Activated naive CD4-positive, alpha-beta T cell treated with anti-CD3 and anti-CD28 coated beads, Interleukin-2, amount 50 U/mL, for 24 hours (primary cell): ENCODE results near the gene LRMDA.

Source experiments
- H3K27ac Mint-ChIP-seq: one replicate; pipeline ENCODE4 v1.8.0; 2021; ENCODE audit warnings: mild to moderate bottlenecking, mixed read lengths
- H3K27me3 Mint-ChIP-seq: one replicate; pipeline ENCODE4 v1.8.0; 2021; ENCODE audit warnings: mixed read lengths
- H3K36me3 Mint-ChIP-seq: one replicate; pipeline ENCODE4 v1.8.0; 2021; ENCODE audit warnings: mixed read lengths
- H3K4me1 Mint-ChIP-seq: one replicate; pipeline ENCODE4 v1.8.0; 2021; ENCODE audit warnings: mixed read lengths
- H3K4me3 Mint-ChIP-seq: one replicate; pipeline ENCODE4 v1.8.0; 2021; ENCODE audit warnings: mild to moderate bottlenecking, mixed read lengths
- H3K9me3 Mint-ChIP-seq: one replicate; pipeline ENCODE4 v1.8.0; 2021; ENCODE audit warnings: mixed read lengths

Gene LRMDA

GRCh38 chr10:75654171-75654771, 222.8 kb downstream of the LRMDA start:
- no peaks in the 10 kb centered on the region for H3K9me3 Mint-ChIP-seq
- H3K36me3 Mint-ChIP-seq, result no peaks in the 10 kb centered on the region
- H3K27ac Mint-ChIP-seq, result no peak overlapping the region
- H3K4me1 Mint-ChIP-seq, result no peaks in the 10 kb centered on the region
- H3K4me3 Mint-ChIP-seq, result no peak overlapping the region
- peaks cover 16% of the 10 kb centered on the region for H3K27me3 Mint-ChIP-seq

GRCh38 chr10:75654772-75655171, 223.3 kb downstream of the LRMDA start:
- Mint-ChIP-seq H3K27ac (no peak overlapping the region), H3K9me3 (no peaks in the 10 kb centered on the region), H3K27me3 (peaks cover 15% of the 10 kb centered on the region), H3K36me3 (no peaks in the 10 kb centered on the region), H3K4me3 (no peak overlapping the region), H3K4me1 (no peaks in the 10 kb centered on the region)

GRCh38 chr10:75655791-75656451, 224.5 kb downstream of the LRMDA start:
- Mint-ChIP-seq H3K27me3 (peaks cover 11% of the 10 kb centered on the region), H3K27ac (no peak overlapping the region), H3K36me3 (no peaks in the 10 kb centered on the region), H3K4me1 (no peaks in the 10 kb centered on the region), H3K9me3 (no peaks in the 10 kb centered on the region), H3K4me3 (no peak overlapping the region)

- no peaks in the 10 kb centered on the region for H3K36me3 Mint-ChIP-seq
- H3K27me3 Mint-ChIP-seq, result peaks cover 10% of the 10 kb centered on the region
- no peaks in the 10 kb centered on the region for H3K4me1 Mint-ChIP-seq
- H3K9me3 Mint-ChIP-seq, result no peaks in the 10 kb centered on the region
- H3K4me3 Mint-ChIP-seq, result no peak overlapping the region
- no peak overlapping the region for H3K27ac Mint-ChIP-seq
These were observed 225.9 kb downstream of the LRMDA start for GRCh38 chr10:75657351-75657750.

GRCh38 chr10:75658036-75658435, 226.6 kb downstream of the LRMDA start:
- Mint-ChIP-seq H3K27me3 (peaks cover 10% of the 10 kb centered on the region), H3K4me3 (no peak overlapping the region), H3K4me1 (no peaks in the 10 kb centered on the region), H3K36me3 (no peaks in the 10 kb centered on the region), H3K9me3 (no peaks in the 10 kb centered on the region), H3K27ac (no peak overlapping the region)

GRCh38 chr10:75658496-75658895, 227.1 kb downstream of the LRMDA start:
- H3K36me3 Mint-ChIP-seq, result no peaks in the 10 kb centered on the region
- no peaks in the 10 kb centered on the region for H3K4me1 Mint-ChIP-seq
- no peaks in the 10 kb centered on the region for H3K9me3 Mint-ChIP-seq
- no peak overlapping the region for H3K4me3 Mint-ChIP-seq
- H3K27ac Mint-ChIP-seq, result no peak overlapping the region
- peaks cover 10% of the 10 kb centered on the region for H3K27me3 Mint-ChIP-seq

GRCh38 chr10:75658915-75659314, 227.5 kb downstream of the LRMDA start:
- H3K4me1 Mint-ChIP-seq, result no peaks in the 10 kb centered on the region
- no peaks in the 10 kb centered on the region for H3K9me3 Mint-ChIP-seq
- no peaks in the 10 kb centered on the region for H3K36me3 Mint-ChIP-seq
- peaks cover 9% of the 10 kb centered on the region for H3K27me3 Mint-ChIP-seq
- no peak overlapping the region for H3K27ac Mint-ChIP-seq
- H3K4me3 Mint-ChIP-seq, result no peak overlapping the region

GRCh38 chr10:75660823-75661222, 229.4 kb downstream of the LRMDA start:
- no peak overlapping the region for H3K27ac Mint-ChIP-seq
- H3K4me3 Mint-ChIP-seq, result no peak overlapping the region
- peaks cover 6% of the 10 kb centered on the region for H3K27me3 Mint-ChIP-seq
- no peaks in the 10 kb centered on the region for H3K4me1 Mint-ChIP-seq
- no peaks in the 10 kb centered on the region for H3K9me3 Mint-ChIP-seq
- no peaks in the 10 kb centered on the region for H3K36me3 Mint-ChIP-seq

- Mint-ChIP-seq H3K36me3 (no peaks in the 10 kb centered on the region), H3K4me3 (no peak overlapping the region), H3K4me1 (no peaks in the 10 kb centered on the region), H3K9me3 (no peaks in the 10 kb centered on the region), H3K27me3 (peaks cover 1% of the 10 kb centered on the region), H3K27ac (no peak overlapping the region)
These were observed 231.3 kb downstream of the LRMDA start for GRCh38 chr10:75662715-75663114.

GRCh38 chr10:75663947-75664664, 232.7 kb downstream of the LRMDA start:
- no peaks in the 10 kb centered on the region for H3K36me3 Mint-ChIP-seq
- no peak overlapping the region for H3K27ac Mint-ChIP-seq
- no peaks in the 10 kb centered on the region for H3K27me3 Mint-ChIP-seq
- no peaks in the 10 kb centered on the region for H3K4me1 Mint-ChIP-seq
- H3K4me3 Mint-ChIP-seq, result no peak overlapping the region
- no peaks in the 10 kb centered on the region for H3K9me3 Mint-ChIP-seq

GRCh38 chr10:75664968-75665367, 233.5 kb downstream of the LRMDA start:
- Mint-ChIP-seq H3K4me1 (no peaks in the 10 kb centered on the region), H3K27ac (no peak overlapping the region), H3K4me3 (no peak overlapping the region), H3K9me3 (no peaks in the 10 kb centered on the region), H3K36me3 (no peaks in the 10 kb centered on the region), H3K27me3 (no peaks in the 10 kb centered on the region)

- Mint-ChIP-seq H3K4me3 (no peak overlapping the region), H3K27ac (no peak overlapping the region), H3K9me3 (no peaks in the 10 kb centered on the region), H3K27me3 (no peaks in the 10 kb centered on the region), H3K36me3 (no peaks in the 10 kb centered on the region), H3K4me1 (no peaks in the 10 kb centered on the region)
These were observed 234.3 kb downstream of the LRMDA start for GRCh38 chr10:75665707-75666106.

- Mint-ChIP-seq H3K9me3 (no peaks in the 10 kb centered on the region), H3K36me3 (no peaks in the 10 kb centered on the region), H3K27me3 (peaks cover 12% of the 10 kb centered on the region), H3K4me1 (no peaks in the 10 kb centered on the region), H3K4me3 (no peak overlapping the region), H3K27ac (no peak overlapping the region)
These were observed 240.8 kb downstream of the LRMDA start for GRCh38 chr10:75672111-75672671.

- H3K27me3 Mint-ChIP-seq, result peaks cover 12% of the 10 kb centered on the region
- H3K27ac Mint-ChIP-seq, result no peak overlapping the region
- no peaks in the 10 kb centered on the region for H3K36me3 Mint-ChIP-seq
- H3K4me1 Mint-ChIP-seq, result no peaks in the 10 kb centered on the region
- H3K9me3 Mint-ChIP-seq, result no peaks in the 10 kb centered on the region
- no peak overlapping the region for H3K4me3 Mint-ChIP-seq
These were observed 241.4 kb downstream of the LRMDA start for GRCh38 chr10:75672842-75673241.

GRCh38 chr10:75677541-75677940, 246.1 kb downstream of the LRMDA start:
- Mint-ChIP-seq H3K27me3 (peaks cover 12% of the 10 kb centered on the region), H3K27ac (no peak overlapping the region), H3K4me1 (no peaks in the 10 kb centered on the region), H3K4me3 (no peak overlapping the region), H3K9me3 (no peaks in the 10 kb centered on the region), H3K36me3 (no peaks in the 10 kb centered on the region)

GRCh38 chr10:75678527-75678926, 247.1 kb downstream of the LRMDA start:
- no peaks in the 10 kb centered on the region for H3K9me3 Mint-ChIP-seq
- H3K4me3 Mint-ChIP-seq, result no peak overlapping the region
- H3K27me3 Mint-ChIP-seq, result peaks cover 12% of the 10 kb centered on the region
- H3K27ac Mint-ChIP-seq, result no peak overlapping the region
- H3K36me3 Mint-ChIP-seq, result no peaks in the 10 kb centered on the region
- no peaks in the 10 kb centered on the region for H3K4me1 Mint-ChIP-seq
